ENCODE results near the gene GFRA1. TPM values are rescaled to one million over a fixed set of nuclear protein-coding genes. Genes with fewer than 3 reads are reported as not detected.

Gene GFRA1
- total and polyA plus RNA-seq, 2 donors (not counting 3 experiments of a cell fraction or from before 2014, with no cell fraction given): 0.22 to 0.88 TPM

GRCh38 chr10:116183733-116184511 lies 89.1 kb downstream of the GFRA1 start:
- no peaks in the 10 kb centered on the region for H4K20me1 ChIP-seq (replicated peaks; ENCODE audit: control insufficient read depth, extremely low read depth, insufficient read depth, low read length)
- no peaks in the 10 kb centered on the region for H3K36me3 ChIP-seq (ENCODE audit: control insufficient read depth in 2 of 2, extremely low read depth in 1 of 2, insufficient read depth in 2 of 2, low read length in 2 of 2)
- no peak overlapping the region for H2AFZ ChIP-seq (ENCODE audit: low read depth, low read length)
- no peak for FAIRE-seq
- no peaks in the 10 kb centered on the region for H3K9me3 ChIP-seq (replicated peaks; ENCODE audit: control insufficient read depth, insufficient read depth, low read length)
- POLR2A ChIA-PET: no interaction called here
- no peaks in the 10 kb centered on the region for H3K27me3 ChIP-seq (ENCODE audit: control insufficient read depth in 2 of 2, insufficient read depth in 2 of 2, low read length in 2 of 2)
- CTCF ChIA-PET: no interaction called here
- H3K79me2 ChIP-seq (ENCODE audit: control insufficient read depth, insufficient read depth, low read length): no peaks in the 10 kb centered on the region
- H3K27ac ChIP-seq (ENCODE audit: insufficient read depth, low read depth, low read length): no peak overlapping the region
- TF ChIP-seq CTCF (IDR thresholded peaks at IDR 0.05; ENCODE audit: extremely low read depth in 1 of 2, insufficient read depth in 1 of 2, low read depth in 1 of 2, low read length in 2 of 2) (no peak), POLR2A (IDR thresholded peaks at IDR 0.05; ENCODE audit: low read depth, low read length) (no peak), POLR2AphosphoS5 (IDR thresholded peaks at IDR 0.05; ENCODE audit: insufficient read depth, low read depth, low read length) (no peak), EZH2 (IDR thresholded peaks at IDR 0.05; ENCODE audit: borderline replicate concordance, low read depth, low read length, severe bottlenecking) (no peak), JUN (IDR thresholded peaks at IDR 0.05; ENCODE audit: borderline replicate concordance, insufficient read depth, insufficient read length, low read depth) (no peak), MYC (IDR thresholded peaks at IDR 0.05; ENCODE audit: low read depth, low read length) (no peak), MAX (IDR thresholded peaks at IDR 0.05; ENCODE audit: insufficient read depth, insufficient read length) (no peak), FOS (IDR thresholded peaks at IDR 0.05; ENCODE audit: borderline replicate concordance, insufficient read depth, low read length) (no peak), GATA2 (IDR thresholded peaks at IDR 0.05; ENCODE audit: insufficient read depth, insufficient read length, low read depth, low read length) (no peak)
- dilution Hi-C loops (cut with MboI; ENCODE audit: extremely low pct_ligation_motif_present, low sequenced_read_pairs) (no loop called here), intact Hi-C loops (cut with micrococcal nuclease) (no loop called here)
- H3K9ac ChIP-seq (replicated peaks; ENCODE audit: extremely low read depth, insufficient read depth, low read length): no peak overlapping the region
- no peak for DNase-seq (ENCODE audit: low read depth, low spot score)
- no peak overlapping the region for H3K4me3 ChIP-seq (replicated peaks in 1 of 3; ENCODE audit: insufficient read depth in 1 of 3, low read depth in 1 of 3, low read length in 3 of 3)
- H3K4me1 ChIP-seq (ENCODE audit: control insufficient read depth, extremely low read depth, insufficient read depth, low read length): no peaks in the 10 kb centered on the region
- BruUV-seq (replicated peaks): no TSS peak
- no peaks in the 10 kb centered on the region for H3K9me1 ChIP-seq (replicated peaks; ENCODE audit: control insufficient read depth, extremely low read depth, insufficient read depth, low read length)
- no peak overlapping the region for H3K4me2 ChIP-seq (ENCODE audit: insufficient read depth, low read length)
